A549 (cell line): ENCODE measurements around the gene CCDC106.

Source experiments
- CHD2 ChIP-seq: fragments of 150-350 bp; IDR thresholded peaks from 2 replicates; pipeline ENCODE4 v1.6.1; 2014; ENCODE audit warnings: low read length; ENCODE audit not compliant: partially characterized antibody
- CTCF ChIP-seq: fragments of >200 bp; sonication (Bioruptor Twin); formaldehyde crosslinking; IDR thresholded peaks from 3 replicates; pipeline ENCODE4 v1.5.1; 2016
- HOXA7 ChIP-seq: fragments of 250-450 bp; sonication (Bioruptor Pico); IDR thresholded peaks from 2 replicates; pipeline ENCODE4 v1.5.0; 2020; ENCODE audit warnings: mild to moderate bottlenecking, moderate library complexity
- MYC ChIP-seq: IDR thresholded peaks from 2 replicates; pipeline ENCODE4 v1.6.1; 2012; ENCODE audit warnings: mild to moderate bottlenecking, inconsistent platforms, low read length, improper control_type of control experiment, borderline replicate concordance
- PHF8 ChIP-seq: fragments of 200-600 bp; sonication (generic); IDR thresholded peaks from 2 replicates; pipeline ENCODE4 v1.6.1; 2016; ENCODE audit warnings: low read depth, mild to moderate bottlenecking, antibody characterized with exemption, moderate library complexity, borderline replicate concordance
- POLR2A ChIP-seq: IDR thresholded peaks from 2 replicates; pipeline ENCODE4 v1.6.1; 2012; ENCODE audit warnings: mild to moderate bottlenecking, low read length
- RAD21 ChIP-seq, 2 experiments: fragments of >200 bp in 1 of 2; sonication (Bioruptor Twin) in 1 of 2; formaldehyde crosslinking in 1 of 2; IDR thresholded peaks in 1 of 2; conservative IDR thresholded peaks in 1 of 2; 2 replicates in 1 of 2; 3 replicates in 1 of 2; pipeline ENCODE4 v1.6.1; 2012 to 2018; ENCODE audit warnings: inconsistent platforms in 1 of 2
- RFX5 ChIP-seq: fragments of 450-650 bp; IDR thresholded peaks from 2 replicates; pipeline ENCODE4 v1.7.1; 2014; ENCODE audit warnings: antibody characterized with exemption, mild to moderate bottlenecking, moderate library complexity
- ZFP36 ChIP-seq: fragments of 450-650 bp; IDR thresholded peaks from 2 replicates; pipeline ENCODE4 v1.6.1; 2014; ENCODE audit warnings: borderline replicate concordance; ENCODE audit not compliant: partially characterized antibody

GRCh38 chr19:55625004-55625326 is 23.0 kb upstream of the CCDC106 start:
- TF ChIP-seq RFX5 = no peak
- no peak for TF ChIP-seq POLR2A
- TF ChIP-seq CTCF = no peak
- TF ChIP-seq PHF8 = no peak
- no peak for TF ChIP-seq MYC
- no peak for TF ChIP-seq ZFP36
- TF ChIP-seq HOXA7 (CRISPR knock-in tag) = no peak
- TF ChIP-seq CHD2 = no peak
- no peak for TF ChIP-seq RAD21 (conservative IDR thresholded peaks at IDR 0.05 in 1 of 2, IDR thresholded peaks at IDR 0.05 in 1 of 2)
